HCT116 (cell line): ENCODE results near the gene OLFML2A.

Source experiments
- CEBPB ChIP-seq: IDR thresholded peaks from 2 replicates; pipeline ENCODE4 v1.6.1; 2012; ENCODE audit warnings: low read depth
- EZH2 ChIP-seq: fragments of 200-600 bp; sonication (generic); IDR thresholded peaks from 2 replicates; pipeline ENCODE4 v1.6.1; 2017; ENCODE audit warnings: antibody characterized with exemption, mixed run types
- EZH2phosphoT487 ChIP-seq: fragments of 200-600 bp; IDR thresholded peaks from 2 replicates; pipeline ENCODE4 v1.6.1; 2018; ENCODE audit warnings: antibody characterized with exemption, borderline replicate concordance
- JUND ChIP-seq: IDR thresholded peaks from 2 replicates; pipeline ENCODE4 v1.6.1; 2012
- POLR2A ChIP-seq: IDR thresholded peaks from 2 replicates; pipeline ENCODE4 v1.7.0; 2011; ENCODE audit warnings: borderline replicate concordance; ENCODE audit not compliant: insufficient read depth, insufficient read length; ENCODE audit errors: extremely low read depth
- POLR2AphosphoS5 ChIP-seq: IDR thresholded peaks from 2 replicates; pipeline ENCODE4 v1.6.1; 2011; ENCODE audit warnings: mild to moderate bottlenecking, low read depth, low read length, moderate library complexity
- RAD21 ChIP-seq: IDR thresholded peaks from 2 replicates; pipeline ENCODE4 v1.6.1; 2012; ENCODE audit warnings: low read depth, mild to moderate bottlenecking
- SP1 ChIP-seq: IDR thresholded peaks from 2 replicates; pipeline ENCODE4 v1.6.1; 2012; ENCODE audit warnings: low read depth
- TF ChIP-seq, protein P1 (sequence below): IDR thresholded peaks from 2 replicates; pipeline ENCODE4 v1.6.1; 2011; ENCODE audit warnings: mild to moderate bottlenecking, low read length, moderate library complexity; ENCODE audit not compliant: insufficient replicate concordance; ENCODE audit errors: extremely low read depth
- TF ChIP-seq, protein P2 (sequence below), 3 experiments: fragments of 200-600 bp in 1 of 3; sonication (generic) in 1 of 3; IDR thresholded peaks in 2 of 3; conservative IDR thresholded peaks in 1 of 3; 2 replicates each; pipeline ENCODE4 v1.5.1; 2012 to 2017; ENCODE audit warnings: low read depth in 2 of 3, low read length in 2 of 3, antibody characterized with exemption in 1 of 3, borderline replicate concordance in 1 of 3, control low read depth in 1 of 3, mild to moderate bottlenecking in 1 of 3, mixed read lengths in 1 of 3, mixed run types in 1 of 3, moderate library complexity in 1 of 3; ENCODE audit not compliant: insufficient read depth in 1 of 3
- TF ChIP-seq, protein P3 (sequence below): IDR thresholded peaks from 2 replicates; pipeline ENCODE4 v1.6.1; 2012; ENCODE audit warnings: low read depth

DNA sequence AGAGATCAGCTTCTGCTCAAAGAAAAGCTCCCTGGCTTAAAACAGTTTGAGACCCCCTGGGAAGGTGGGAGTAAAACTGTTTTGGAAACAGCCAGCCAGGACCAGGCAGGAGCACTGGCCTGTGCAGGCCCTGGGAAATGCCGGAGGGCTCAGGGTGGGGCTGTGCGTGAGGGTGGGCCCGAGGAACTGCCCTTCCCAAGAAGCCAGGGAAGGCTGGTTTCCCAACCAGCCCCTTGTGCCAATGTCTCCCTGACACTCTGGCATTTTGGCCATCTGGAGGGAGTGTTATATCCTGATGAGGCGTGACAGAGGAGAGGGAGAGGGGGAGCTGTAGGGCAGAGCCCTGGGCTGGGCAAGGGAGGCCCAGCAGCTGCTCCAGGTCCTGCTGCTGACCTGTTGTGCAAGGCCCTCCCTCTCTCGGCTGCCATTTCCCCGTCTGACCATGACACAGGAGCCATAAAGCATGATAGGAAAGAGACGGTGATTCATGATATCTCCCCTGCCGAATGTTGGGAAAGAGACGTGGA, 16.1 kb downstream of the OLFML2A start:
- TF ChIP-seq, protein P1, sequence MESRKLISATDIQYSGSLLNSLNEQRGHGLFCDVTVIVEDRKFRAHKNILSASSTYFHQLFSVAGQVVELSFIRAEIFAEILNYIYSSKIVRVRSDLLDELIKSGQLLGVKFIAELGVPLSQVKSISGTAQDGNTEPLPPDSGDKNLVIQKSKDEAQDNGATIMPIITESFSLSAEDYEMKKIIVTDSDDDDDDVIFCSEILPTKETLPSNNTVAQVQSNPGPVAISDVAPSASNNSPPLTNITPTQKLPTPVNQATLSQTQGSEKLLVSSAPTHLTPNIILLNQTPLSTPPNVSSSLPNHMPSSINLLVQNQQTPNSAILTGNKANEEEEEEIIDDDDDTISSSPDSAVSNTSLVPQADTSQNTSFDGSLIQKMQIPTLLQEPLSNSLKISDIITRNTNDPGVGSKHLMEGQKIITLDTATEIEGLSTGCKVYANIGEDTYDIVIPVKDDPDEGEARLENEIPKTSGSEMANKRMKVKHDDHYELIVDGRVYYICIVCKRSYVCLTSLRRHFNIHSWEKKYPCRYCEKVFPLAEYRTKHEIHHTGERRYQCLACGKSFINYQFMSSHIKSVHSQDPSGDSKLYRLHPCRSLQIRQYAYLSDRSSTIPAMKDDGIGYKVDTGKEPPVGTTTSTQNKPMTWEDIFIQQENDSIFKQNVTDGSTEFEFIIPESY = no peak
- TF ChIP-seq POLR2AphosphoS5 (no peak), POLR2A (no peak), JUND (no peak), SP1 (no peak), EZH2 (no peak), EZH2phosphoT487 (no peak), CEBPB (no peak), RAD21 (no peak)
- TF ChIP-seq, protein P2, sequence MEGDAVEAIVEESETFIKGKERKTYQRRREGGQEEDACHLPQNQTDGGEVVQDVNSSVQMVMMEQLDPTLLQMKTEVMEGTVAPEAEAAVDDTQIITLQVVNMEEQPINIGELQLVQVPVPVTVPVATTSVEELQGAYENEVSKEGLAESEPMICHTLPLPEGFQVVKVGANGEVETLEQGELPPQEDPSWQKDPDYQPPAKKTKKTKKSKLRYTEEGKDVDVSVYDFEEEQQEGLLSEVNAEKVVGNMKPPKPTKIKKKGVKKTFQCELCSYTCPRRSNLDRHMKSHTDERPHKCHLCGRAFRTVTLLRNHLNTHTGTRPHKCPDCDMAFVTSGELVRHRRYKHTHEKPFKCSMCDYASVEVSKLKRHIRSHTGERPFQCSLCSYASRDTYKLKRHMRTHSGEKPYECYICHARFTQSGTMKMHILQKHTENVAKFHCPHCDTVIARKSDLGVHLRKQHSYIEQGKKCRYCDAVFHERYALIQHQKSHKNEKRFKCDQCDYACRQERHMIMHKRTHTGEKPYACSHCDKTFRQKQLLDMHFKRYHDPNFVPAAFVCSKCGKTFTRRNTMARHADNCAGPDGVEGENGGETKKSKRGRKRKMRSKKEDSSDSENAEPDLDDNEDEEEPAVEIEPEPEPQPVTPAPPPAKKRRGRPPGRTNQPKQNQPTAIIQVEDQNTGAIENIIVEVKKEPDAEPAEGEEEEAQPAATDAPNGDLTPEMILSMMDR (IDR thresholded peaks at IDR 0.05 in 2 of 3, conservative IDR thresholded peaks at IDR 0.05 in 1 of 3; ENCODE audit: borderline replicate concordance in 1 of 3, insufficient read depth in 1 of 3, low read depth in 2 of 3, low read length in 2 of 3) = no peak
- TF ChIP-seq, protein P3, sequence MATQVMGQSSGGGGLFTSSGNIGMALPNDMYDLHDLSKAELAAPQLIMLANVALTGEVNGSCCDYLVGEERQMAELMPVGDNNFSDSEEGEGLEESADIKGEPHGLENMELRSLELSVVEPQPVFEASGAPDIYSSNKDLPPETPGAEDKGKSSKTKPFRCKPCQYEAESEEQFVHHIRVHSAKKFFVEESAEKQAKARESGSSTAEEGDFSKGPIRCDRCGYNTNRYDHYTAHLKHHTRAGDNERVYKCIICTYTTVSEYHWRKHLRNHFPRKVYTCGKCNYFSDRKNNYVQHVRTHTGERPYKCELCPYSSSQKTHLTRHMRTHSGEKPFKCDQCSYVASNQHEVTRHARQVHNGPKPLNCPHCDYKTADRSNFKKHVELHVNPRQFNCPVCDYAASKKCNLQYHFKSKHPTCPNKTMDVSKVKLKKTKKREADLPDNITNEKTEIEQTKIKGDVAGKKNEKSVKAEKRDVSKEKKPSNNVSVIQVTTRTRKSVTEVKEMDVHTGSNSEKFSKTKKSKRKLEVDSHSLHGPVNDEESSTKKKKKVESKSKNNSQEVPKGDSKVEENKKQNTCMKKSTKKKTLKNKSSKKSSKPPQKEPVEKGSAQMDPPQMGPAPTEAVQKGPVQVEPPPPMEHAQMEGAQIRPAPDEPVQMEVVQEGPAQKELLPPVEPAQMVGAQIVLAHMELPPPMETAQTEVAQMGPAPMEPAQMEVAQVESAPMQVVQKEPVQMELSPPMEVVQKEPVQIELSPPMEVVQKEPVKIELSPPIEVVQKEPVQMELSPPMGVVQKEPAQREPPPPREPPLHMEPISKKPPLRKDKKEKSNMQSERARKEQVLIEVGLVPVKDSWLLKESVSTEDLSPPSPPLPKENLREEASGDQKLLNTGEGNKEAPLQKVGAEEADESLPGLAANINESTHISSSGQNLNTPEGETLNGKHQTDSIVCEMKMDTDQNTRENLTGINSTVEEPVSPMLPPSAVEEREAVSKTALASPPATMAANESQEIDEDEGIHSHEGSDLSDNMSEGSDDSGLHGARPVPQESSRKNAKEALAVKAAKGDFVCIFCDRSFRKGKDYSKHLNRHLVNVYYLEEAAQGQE = no peak
